Right atrium auricular region (tissue), 2 donors: ENCODE measurements around the gene NBL1. TPM values are rescaled to one million over a fixed set of nuclear protein-coding genes. Genes with fewer than 3 reads are reported as not detected.
A peak's percentile ranks its signal among the peaks of the same experiment; 100 is the strongest.

Source experiments
- DNase-seq: peaks from one replicate; pipeline ENCODE4 v3.0.0-alpha.2; 2019; ENCODE audit warnings: low spot score
- H3K27ac ChIP-seq, 2 donors: fragments of 200-600 bp; sonication (generic); 1 replicate in 1 of 2; 2 replicates in 1 of 2; pipeline ENCODE4 v1.5.1; 2016 to 2019
- H3K27me3 ChIP-seq, 2 donors: fragments of 200-600 bp; sonication (generic); one replicate each; pipeline versions ENCODE4 v1.5.1 to v1.6.0; 2017 to 2019
- H3K36me3 ChIP-seq: fragments of 200-600 bp; sonication (generic); one replicate; pipeline ENCODE4 v1.5.1; 2016
- H3K4me1 ChIP-seq, 2 donors: fragments of 200-600 bp; sonication (generic); one replicate each; pipeline versions ENCODE4 v1.5.1 to v1.6.0; 2017 to 2019
- H3K4me3 ChIP-seq, 2 donors: fragments of 200-600 bp; sonication (generic); 1 replicate in 1 of 2; 2 replicates in 1 of 2; pipeline ENCODE4 v1.5.1; 2017 to 2019; ENCODE audit warnings: mild to moderate bottlenecking in 1 of 2, moderate library complexity in 1 of 2
- H3K9me3 ChIP-seq, 2 donors: fragments of 200-600 bp; sonication (generic); one replicate each; pipeline ENCODE4 v1.5.1; 2019
- total RNA-seq, 2 donors: library from RNA; depleted of rRNA; stranded (reverse); fragments of >200 nt; gene quantifications; one replicate each; pipeline ENCODE4 v1.1.0, GENCODE V29; 2016
- TF ChIP-seq, protein P1 (sequence below), 2 donors: fragments of 200-600 bp; sonication (generic); IDR thresholded peaks; one replicate each; pipeline ENCODE4 v1.5.1; 2019; ENCODE audit warnings: antibody characterized with exemption in 2 of 2

Gene NBL1
- total RNA-seq, 2 donors from 2014 or later: 19.5 to 57.2 TPM

DNA sequence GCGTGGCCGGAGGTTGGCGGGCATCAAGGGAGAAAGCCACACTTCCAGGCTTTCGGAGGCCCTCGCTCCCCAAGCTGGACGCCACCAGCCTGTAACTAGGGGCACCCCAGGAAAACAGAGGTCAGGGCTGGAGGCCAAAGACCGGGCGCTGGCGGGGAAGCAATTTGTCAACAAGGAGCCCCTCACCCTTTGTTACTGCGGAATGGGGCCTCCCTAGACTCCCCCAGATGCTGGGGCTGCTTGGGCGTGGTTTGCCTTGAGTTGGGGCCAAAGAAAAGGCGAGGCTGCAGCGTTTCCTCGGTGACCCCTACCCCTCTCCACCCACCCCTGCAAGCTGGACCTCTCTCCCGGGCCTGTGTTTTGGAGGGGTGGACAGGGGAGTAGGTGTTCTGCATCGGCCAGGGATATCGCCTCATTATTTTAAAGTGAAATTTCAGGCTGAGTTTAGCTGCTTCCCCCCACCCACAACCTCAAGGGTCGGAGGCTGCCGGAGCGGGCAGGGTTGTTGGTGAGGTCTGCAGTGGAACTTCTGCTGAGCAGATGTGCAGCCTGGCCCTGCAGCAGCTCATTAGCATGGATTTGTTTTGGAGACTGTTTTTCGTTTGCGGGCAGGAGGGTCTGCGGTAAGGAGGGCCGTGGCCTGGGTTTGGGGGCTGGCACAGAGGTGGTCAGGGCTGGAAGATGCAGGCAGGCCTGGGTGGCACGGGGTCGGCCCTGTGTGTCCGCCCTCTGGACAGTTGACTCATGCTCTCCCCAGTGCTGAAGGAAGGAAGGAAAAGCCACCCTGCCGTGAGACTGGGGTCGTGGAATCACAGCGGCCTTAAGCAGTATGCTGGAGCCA, 1.5 kb downstream of the NBL1 start:
- H3K27ac ChIP-seq: peak overlapping the region; percentile 81 to 92
- H3K4me1 ChIP-seq: peaks cover 0 to 64% of the 10 kb centered on the region in 2 donors
- H3K9me3 ChIP-seq: no peaks in the 10 kb centered on the region
- no peak for DNase-seq
- peak overlapping the region; percentile 51 to 78 for H3K4me3 ChIP-seq
- H3K36me3 ChIP-seq: no peaks in the 10 kb centered on the region
- TF ChIP-seq, protein P1, sequence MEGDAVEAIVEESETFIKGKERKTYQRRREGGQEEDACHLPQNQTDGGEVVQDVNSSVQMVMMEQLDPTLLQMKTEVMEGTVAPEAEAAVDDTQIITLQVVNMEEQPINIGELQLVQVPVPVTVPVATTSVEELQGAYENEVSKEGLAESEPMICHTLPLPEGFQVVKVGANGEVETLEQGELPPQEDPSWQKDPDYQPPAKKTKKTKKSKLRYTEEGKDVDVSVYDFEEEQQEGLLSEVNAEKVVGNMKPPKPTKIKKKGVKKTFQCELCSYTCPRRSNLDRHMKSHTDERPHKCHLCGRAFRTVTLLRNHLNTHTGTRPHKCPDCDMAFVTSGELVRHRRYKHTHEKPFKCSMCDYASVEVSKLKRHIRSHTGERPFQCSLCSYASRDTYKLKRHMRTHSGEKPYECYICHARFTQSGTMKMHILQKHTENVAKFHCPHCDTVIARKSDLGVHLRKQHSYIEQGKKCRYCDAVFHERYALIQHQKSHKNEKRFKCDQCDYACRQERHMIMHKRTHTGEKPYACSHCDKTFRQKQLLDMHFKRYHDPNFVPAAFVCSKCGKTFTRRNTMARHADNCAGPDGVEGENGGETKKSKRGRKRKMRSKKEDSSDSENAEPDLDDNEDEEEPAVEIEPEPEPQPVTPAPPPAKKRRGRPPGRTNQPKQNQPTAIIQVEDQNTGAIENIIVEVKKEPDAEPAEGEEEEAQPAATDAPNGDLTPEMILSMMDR (IDR thresholded peaks at IDR 0.05): no peak
- no peaks in the 10 kb centered on the region for H3K27me3 ChIP-seq

DNA sequence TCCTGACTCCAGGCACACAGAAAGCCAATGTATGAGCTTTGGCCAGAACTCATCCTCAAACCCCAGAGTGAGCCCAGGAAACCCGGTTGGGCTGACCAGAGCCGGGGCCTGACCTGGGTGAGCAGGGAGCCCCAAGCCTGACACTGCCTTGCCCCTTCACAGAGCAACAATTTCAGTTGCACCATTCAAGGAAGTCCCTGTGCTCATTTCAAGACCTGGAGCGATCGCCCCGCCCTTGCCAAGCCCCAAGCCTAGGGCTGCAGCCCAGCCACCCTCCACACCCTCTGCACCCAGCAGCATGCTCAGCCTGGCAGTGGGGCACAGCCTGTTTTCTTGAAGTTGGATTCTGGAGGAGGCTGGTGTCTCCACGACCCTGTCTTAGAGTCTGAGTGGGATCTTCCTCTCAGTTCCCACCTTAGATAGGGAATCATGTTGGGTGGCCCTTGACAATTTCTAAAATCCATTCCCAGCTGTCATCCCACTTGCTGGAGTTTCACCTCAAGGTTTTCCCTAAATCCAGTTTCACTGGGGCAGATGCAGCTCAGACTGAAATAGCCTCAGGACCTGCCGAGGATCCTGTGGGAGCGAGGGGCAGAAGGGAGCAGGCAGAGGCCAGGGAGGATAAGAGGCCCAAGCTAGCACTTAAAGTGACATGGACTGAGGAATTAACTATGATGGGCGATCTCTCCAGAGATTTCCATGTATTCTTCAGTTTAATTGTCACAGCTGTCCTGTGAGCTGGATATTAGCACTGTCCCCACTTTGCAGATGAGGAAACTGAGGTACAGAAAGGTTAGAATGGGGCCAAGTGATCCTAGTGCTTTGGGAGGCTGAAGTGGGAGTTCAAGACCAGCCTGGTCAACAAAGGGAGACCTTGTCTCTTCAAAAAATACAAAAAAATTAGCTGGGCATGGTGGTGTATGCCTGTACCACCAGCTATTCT, 2.5 kb downstream of the NBL1 start:
- H3K4me1 ChIP-seq: peaks cover 0 to 71% of the 10 kb centered on the region in 2 donors

DNA sequence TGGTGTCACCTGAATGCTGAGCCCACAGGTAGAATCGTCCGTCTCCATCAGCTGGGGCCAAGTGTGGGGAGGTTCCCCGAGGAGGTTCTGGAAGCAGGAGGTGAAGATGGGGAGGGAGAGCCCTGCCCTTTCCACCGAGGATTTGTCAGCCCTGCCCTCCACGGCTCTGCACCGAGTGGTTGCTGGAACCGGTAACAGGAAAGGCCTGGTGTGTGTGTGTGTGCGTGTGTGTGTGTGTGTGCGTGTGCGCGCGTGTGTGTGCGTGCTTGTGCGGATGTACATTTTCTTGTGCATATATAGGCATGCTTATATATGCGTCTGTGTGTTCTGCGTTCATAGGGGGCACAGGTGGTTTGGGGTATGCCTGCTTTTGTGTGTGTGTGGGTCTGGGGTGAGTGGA, 3.5 kb downstream of the NBL1 start:
- Histone ChIP-seq H3K27me3 (no peaks in the 10 kb centered on the region), H3K4me3 (no peak overlapping the region), H3K36me3 (no peaks in the 10 kb centered on the region), H3K9me3 (no peaks in the 10 kb centered on the region), H3K4me1 (peaks cover 0 to 81% of the 10 kb centered on the region in 2 donors), H3K27ac (peak overlapping the region; percentile 81 to 92)
- TF ChIP-seq, protein P1 (IDR thresholded peaks at IDR 0.05): no peak
- DNase-seq: no peak

More for the DNA sequence above, 2.5 kb downstream of the NBL1 start:
- TF ChIP-seq, protein P1 (IDR thresholded peaks at IDR 0.05): no peak
- peak overlapping the region; percentile 51 to 78 for H3K4me3 ChIP-seq
- no peak for DNase-seq
- peak overlapping the region; percentile 81 to 92 for H3K27ac ChIP-seq
- H3K9me3 ChIP-seq: no peaks in the 10 kb centered on the region
- H3K36me3 ChIP-seq: no peaks in the 10 kb centered on the region
- no peaks in the 10 kb centered on the region for H3K27me3 ChIP-seq

DNA sequence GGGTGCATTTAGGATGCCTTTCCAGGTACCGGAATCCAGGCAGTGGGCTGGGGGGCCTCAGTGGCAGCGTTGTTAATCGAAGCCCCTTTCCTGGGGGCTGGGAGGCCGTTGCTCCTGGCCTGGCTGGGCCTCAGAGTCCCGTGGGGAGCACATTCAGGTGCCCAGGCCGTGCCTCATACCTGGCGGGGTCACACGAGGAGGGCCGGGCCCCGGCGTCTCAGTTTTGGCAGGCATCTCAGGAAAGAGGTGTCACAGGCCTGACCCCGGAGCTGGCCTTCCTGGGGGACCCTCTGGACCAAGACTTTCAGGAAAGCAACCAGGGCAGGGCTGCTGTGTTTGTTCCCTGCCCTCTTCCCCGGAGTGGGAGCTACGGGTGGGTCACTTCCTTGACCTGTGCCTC, 4.1 kb downstream of the NBL1 start:
- Histone ChIP-seq H3K27ac (peak overlapping the region; percentile 63 to 81), H3K4me3 (no peak overlapping the region), H3K36me3 (no peaks in the 10 kb centered on the region), H3K4me1 (peaks cover 0 to 78% of the 10 kb centered on the region in 2 donors), H3K27me3 (no peaks in the 10 kb centered on the region), H3K9me3 (no peaks in the 10 kb centered on the region)
- DNase-seq: no peak
- TF ChIP-seq, protein P1 (IDR thresholded peaks at IDR 0.05): no peak

DNA sequence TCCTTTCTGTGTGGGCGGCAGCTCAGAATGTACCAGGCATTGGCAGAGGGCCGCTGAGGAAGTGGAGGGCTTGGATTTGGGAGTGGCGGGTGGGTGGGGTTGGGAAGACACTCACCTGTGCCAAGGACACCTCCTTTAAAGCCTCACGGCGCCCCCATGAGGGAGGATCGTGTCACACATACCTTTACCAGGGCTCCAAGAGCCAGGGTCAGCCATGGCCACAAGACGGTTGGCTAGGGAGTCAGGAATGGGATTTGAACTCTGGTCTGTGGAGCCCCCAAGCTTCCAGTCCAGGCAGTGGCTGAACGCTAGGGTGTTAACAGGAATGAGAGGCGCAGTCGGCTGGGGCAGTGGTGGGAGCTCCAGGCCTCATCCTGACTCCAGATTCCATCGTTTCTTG, 4.6 kb downstream of the NBL1 start:
- no peaks in the 10 kb centered on the region for H3K27me3 ChIP-seq
- H3K9me3 ChIP-seq: no peaks in the 10 kb centered on the region
- H3K4me1 ChIP-seq: peaks cover 0 to 78% of the 10 kb centered on the region in 2 donors
- peak overlapping the region; percentile 63 to 81 for H3K27ac ChIP-seq
- no peaks in the 10 kb centered on the region for H3K36me3 ChIP-seq
- no peak overlapping the region for H3K4me3 ChIP-seq
- TF ChIP-seq, protein P1 (IDR thresholded peaks at IDR 0.05): peak in 1 of 2 donors; percentile 46
- no peak for DNase-seq
